ENCODE measurements around the gene ZKSCAN4. TPM values are rescaled to one million over a fixed set of nuclear protein-coding genes. Genes with fewer than 3 reads are reported as not detected.

The ZKSCAN4 gene
- total RNA-seq, 2 donors from 2014 or later, result 2.7 to 5.8 TPM

GRCh38 chr6:28254121-28254519 is 2.1 kb upstream of the ZKSCAN4 start:
- no peak for DNase-seq (ENCODE audit: low spot score)
- Histone ChIP-seq H3K36me3 (no peaks in the 10 kb centered on the region), H3K27me3 (replicated peaks; ENCODE audit: insufficient read depth) (no peaks in the 10 kb centered on the region), H3K27ac (no peak overlapping the region), H3K9me3 (no peaks in the 10 kb centered on the region), H3K4me3 (no peak overlapping the region), H3K4me1 (replicated peaks) (no peaks in the 10 kb centered on the region)
- intact Hi-C loops (cut with DNase I), result loop anchor here (10.0 kb wide), 1 partner anchor 119 kb away; no protein-coding TSS in a partner anchor
- no peak for TF ChIP-seq POLR2A (IDR thresholded peaks at IDR 0.05)
- TF ChIP-seq POLR2AphosphoS5 (IDR thresholded peaks at IDR 0.05), result no peak
- no peak for TF ChIP-seq CTCF (IDR thresholded peaks at IDR 0.05)
- 100% methylated on average over 1 of the region's 1 CpG for WGBS

GRCh38 chr6:28251661-28252008 is 434 bp downstream of the ZKSCAN4 start:
- no peaks in the 10 kb centered on the region for H3K4me1 ChIP-seq (replicated peaks)
- no peaks in the 10 kb centered on the region for H3K36me3 ChIP-seq
- TF ChIP-seq CTCF (IDR thresholded peaks at IDR 0.05), result no peak
- TF ChIP-seq POLR2AphosphoS5 (IDR thresholded peaks at IDR 0.05), result no peak
- no peak for TF ChIP-seq POLR2A (IDR thresholded peaks at IDR 0.05)
- no peak for DNase-seq (ENCODE audit: low spot score)
- peak overlapping the region; percentile 26 to 35 for H3K27ac ChIP-seq
- peak overlapping the region; percentile 66 to 67 for H3K4me3 ChIP-seq
- intact Hi-C loops (cut with DNase I), result loop anchor here (10.0 kb wide), 1 partner anchor 117 kb away; no protein-coding TSS in a partner anchor
- H3K27me3 ChIP-seq (replicated peaks; ENCODE audit: insufficient read depth), result no peaks in the 10 kb centered on the region
- no peaks in the 10 kb centered on the region for H3K9me3 ChIP-seq
- WGBS, result 0% methylated on average over 19 of the region's 25 CpGs

GRCh38 chr6:28250747-28251146 is 1.3 kb downstream of the ZKSCAN4 start:
- H3K4me1 ChIP-seq (replicated peaks), result no peaks in the 10 kb centered on the region
- no peaks in the 10 kb centered on the region for H3K27me3 ChIP-seq (replicated peaks; ENCODE audit: insufficient read depth)
- DNase-seq (ENCODE audit: low spot score), result no peak
- 71% methylated on average over 2 of the region's 2 CpGs for WGBS
- H3K27ac ChIP-seq, result no peak overlapping the region
- no peak for TF ChIP-seq CTCF (IDR thresholded peaks at IDR 0.05)
- TF ChIP-seq POLR2AphosphoS5 (IDR thresholded peaks at IDR 0.05), result no peak
- TF ChIP-seq POLR2A (IDR thresholded peaks at IDR 0.05), result no peak
- H3K4me3 ChIP-seq, result peak overlapping the region in 1 of 2 donors; percentile 66
- intact Hi-C loops (cut with DNase I), result loop anchor here (10.0 kb wide), 1 partner anchor 116 kb away; no protein-coding TSS in a partner anchor
- no peaks in the 10 kb centered on the region for H3K9me3 ChIP-seq
- H3K36me3 ChIP-seq, result peaks cover 0 to 1% of the 10 kb centered on the region in 2 donors

GRCh38 chr6:28248916-28249315 is 3.2 kb downstream of the ZKSCAN4 start:
- DNase-seq (ENCODE audit: low spot score), result no peak
- Histone ChIP-seq H3K27me3 (replicated peaks; ENCODE audit: insufficient read depth) (no peaks in the 10 kb centered on the region), H3K27ac (no peak overlapping the region), H3K4me1 (replicated peaks) (no peaks in the 10 kb centered on the region), H3K4me3 (no peak overlapping the region), H3K36me3 (peaks cover 0 to 6% of the 10 kb centered on the region in 2 donors), H3K9me3 (no peaks in the 10 kb centered on the region)
- TF ChIP-seq POLR2A (IDR thresholded peaks at IDR 0.05), result no peak
- no peak for TF ChIP-seq POLR2AphosphoS5 (IDR thresholded peaks at IDR 0.05)
- TF ChIP-seq CTCF (IDR thresholded peaks at IDR 0.05), result no peak
- intact Hi-C loops (cut with DNase I), result no loop called here
- 76% methylated on average over 1 of the region's 1 CpG for WGBS

GRCh38 chr6:28245206-28245941 is 6.7 kb downstream of the ZKSCAN4 start:
- no peak overlapping the region for H3K4me3 ChIP-seq
- H3K4me1 ChIP-seq (replicated peaks), result no peaks in the 10 kb centered on the region
- intact Hi-C loops (cut with DNase I), result no loop called here
- peaks cover 0 to 6% of the 10 kb centered on the region in 2 donors for H3K36me3 ChIP-seq
- DNase-seq (ENCODE audit: low spot score), result no peak
- H3K9me3 ChIP-seq, result no peaks in the 10 kb centered on the region
- TF ChIP-seq POLR2A (IDR thresholded peaks at IDR 0.05) (no peak), CTCF (IDR thresholded peaks at IDR 0.05) (no peak), POLR2AphosphoS5 (IDR thresholded peaks at IDR 0.05) (no peak)
- H3K27ac ChIP-seq, result no peak overlapping the region
- no peaks in the 10 kb centered on the region for H3K27me3 ChIP-seq (replicated peaks; ENCODE audit: insufficient read depth)
- 86% methylated on average over 6 of the region's 6 CpGs for WGBS
